Osteocyte (in vitro differentiated cells): ENCODE results near the gene CLK4. TPM values are rescaled to one million over a fixed set of nuclear protein-coding genes. Genes with fewer than 3 reads are reported as not detected.

Experiments
- DNase-seq: peaks from one replicate; pipeline ENCODE4 v3.0.0; 2021; ENCODE audit warnings: mixed read lengths; ENCODE audit not compliant: unreplicated experiment; ENCODE audit errors: extremely low spot score
- H3K27ac Mint-ChIP-seq: one replicate; pipeline ENCODE4 v1.8.0; 2021; ENCODE audit warnings: mild to moderate bottlenecking, mixed read lengths; ENCODE audit not compliant: unreplicated experiment
- H3K27me3 Mint-ChIP-seq: one replicate; pipeline ENCODE4 v1.8.0; 2021; ENCODE audit warnings: mixed read lengths; ENCODE audit not compliant: unreplicated experiment
- H3K36me3 Mint-ChIP-seq: one replicate; pipeline ENCODE4 v1.8.0; 2021; ENCODE audit warnings: mixed read lengths; ENCODE audit not compliant: unreplicated experiment
- H3K4me1 Mint-ChIP-seq: one replicate; pipeline ENCODE4 v1.8.0; 2021; ENCODE audit warnings: mixed read lengths; ENCODE audit not compliant: unreplicated experiment
- H3K4me3 Mint-ChIP-seq: one replicate; pipeline ENCODE4 v1.8.0; 2021; ENCODE audit warnings: mild to moderate bottlenecking, moderate library complexity, mixed read lengths; ENCODE audit not compliant: unreplicated experiment
- H3K9me3 Mint-ChIP-seq: one replicate; pipeline ENCODE4 v1.8.0; 2021; ENCODE audit warnings: mixed read lengths; ENCODE audit not compliant: unreplicated experiment
- CTCF ChIP-seq: fragments of 200-600 bp; sonication (generic); IDR thresholded peaks from 2 replicates; pipeline ENCODE4 v1.5.0; 2021; ENCODE audit warnings: antibody characterized with exemption, mild to moderate bottlenecking, moderate library complexity
- total RNA-seq: library from RNA; stranded (reverse); gene quantifications from 2 replicates; pipeline ENCODE4 v1.2.1, GENCODE V29; 2021

The CLK4 gene
- total RNA-seq, 1 donor from 2014 or later, result 30.0 TPM

GRCh38 chr5:178664141-178664540, 37.3 kb upstream of the CLK4 start:
- Mint-ChIP-seq H3K27ac (no peak overlapping the region), H3K9me3 (peaks cover 20% of the 10 kb centered on the region), H3K36me3 (no peaks in the 10 kb centered on the region), H3K4me3 (no peak overlapping the region), H3K4me1 (no peaks in the 10 kb centered on the region), H3K27me3 (no peaks in the 10 kb centered on the region)
- no peak for TF ChIP-seq CTCF
- DNase-seq, result no peak

GRCh38 chr5:178662541-178662860, 35.7 kb upstream of the CLK4 start:
- Mint-ChIP-seq H3K36me3 (no peaks in the 10 kb centered on the region), H3K9me3 (peaks cover 13% of the 10 kb centered on the region), H3K4me3 (no peak overlapping the region), H3K4me1 (no peaks in the 10 kb centered on the region), H3K27ac (no peak overlapping the region), H3K27me3 (no peaks in the 10 kb centered on the region)
- DNase-seq, result no peak
- no peak for TF ChIP-seq CTCF

GRCh38 chr5:178661836-178662540, 35.1 kb upstream of the CLK4 start:
- no peak overlapping the region for H3K27ac Mint-ChIP-seq
- TF ChIP-seq CTCF, result no peak
- H3K9me3 Mint-ChIP-seq, result peaks cover 13% of the 10 kb centered on the region
- H3K4me1 Mint-ChIP-seq, result no peaks in the 10 kb centered on the region
- no peak for DNase-seq
- H3K36me3 Mint-ChIP-seq, result no peaks in the 10 kb centered on the region
- H3K27me3 Mint-ChIP-seq, result no peaks in the 10 kb centered on the region
- no peak overlapping the region for H3K4me3 Mint-ChIP-seq

- H3K27ac Mint-ChIP-seq, result peak overlapping the region; percentile 6
- H3K27me3 Mint-ChIP-seq, result no peaks in the 10 kb centered on the region
- no peak overlapping the region for H3K4me3 Mint-ChIP-seq
- DNase-seq, result no peak
- TF ChIP-seq CTCF, result no peak
- peaks cover 16% of the 10 kb centered on the region for H3K9me3 Mint-ChIP-seq
- H3K4me1 Mint-ChIP-seq, result peaks cover 6% of the 10 kb centered on the region
- no peaks in the 10 kb centered on the region for H3K36me3 Mint-ChIP-seq
Measured at GRCh38 chr5:178651046-178651810, 24.4 kb upstream of the CLK4 start.

- no peak for TF ChIP-seq CTCF
- Mint-ChIP-seq H3K27me3 (no peaks in the 10 kb centered on the region), H3K9me3 (peaks cover 16% of the 10 kb centered on the region)
Measured at GRCh38 chr5:178650214-178650613, 23.4 kb upstream of the CLK4 start.

More at GRCh38 chr5:178650214-178650613, 23.4 kb upstream of the CLK4 start:
- Mint-ChIP-seq H3K4me3 (no peak overlapping the region), H3K27ac (no peak overlapping the region), H3K4me1 (peaks cover 6% of the 10 kb centered on the region), H3K36me3 (no peaks in the 10 kb centered on the region)
- DNase-seq, result no peak
